Liver (tissue), 9 donors: ENCODE measurements around the gene ZCCHC9. TPM values are rescaled to one million over a fixed set of nuclear protein-coding genes. Genes with fewer than 3 reads are reported as not detected.

Source experiments
- DNase-seq: peaks from one replicate; pipeline ENCODE4 v3.0.0-alpha.2; 2017; ENCODE audit warnings: low spot score
- H3K27ac ChIP-seq, 2 donors: one replicate each; pipeline ENCODE4 v1.7.0; 2013; ENCODE audit warnings: inconsistent platforms in 2 of 2, low read length in 2 of 2, control low read depth in 1 of 2, low read depth in 1 of 2, mild to moderate bottlenecking in 1 of 2
- H3K27me3 ChIP-seq, 4 donors: one replicate each; pipeline versions ENCODE4 v1.6.1 to v1.7.0; 2013; ENCODE audit warnings: low read length in 3 of 4, inconsistent platforms in 1 of 4, mild to moderate bottlenecking in 1 of 4, moderate library complexity in 1 of 4; ENCODE audit not compliant: control insufficient read depth in 4 of 4, insufficient read depth in 4 of 4
- H3K36me3 ChIP-seq, 4 donors: one replicate each; pipeline versions ENCODE4 v1.6.1 to v1.7.0; 2013; ENCODE audit warnings: low read length in 3 of 4, mild to moderate bottlenecking in 3 of 4, low read depth in 1 of 4, moderate library complexity in 1 of 4; ENCODE audit not compliant: control insufficient read depth in 4 of 4, insufficient read depth in 3 of 4
- H3K4me1 ChIP-seq, 4 donors: one replicate each; pipeline versions ENCODE4 v1.6.1 to v1.7.0; 2013; ENCODE audit warnings: low read length in 3 of 4, mild to moderate bottlenecking in 3 of 4, moderate library complexity in 1 of 4; ENCODE audit not compliant: control insufficient read depth in 4 of 4, insufficient read depth in 4 of 4
- H3K4me3 ChIP-seq, 3 donors: one replicate each; pipeline versions ENCODE4 v1.6.1 to v1.7.0; 2013; ENCODE audit warnings: low read length in 3 of 3, control low read depth in 1 of 3, low read depth in 1 of 3, mild to moderate bottlenecking in 1 of 3
- H3K9ac ChIP-seq, 2 donors: one replicate each; pipeline ENCODE4 v1.7.0; 2013; ENCODE audit warnings: low read length in 2 of 2, mild to moderate bottlenecking in 2 of 2, moderate library complexity in 2 of 2, control low read depth in 1 of 2, low read depth in 1 of 2
- H3K9me3 ChIP-seq, 4 donors: one replicate each; pipeline versions ENCODE4 v1.6.1 to v1.7.0; 2013; ENCODE audit warnings: low read length in 3 of 4; ENCODE audit not compliant: control insufficient read depth in 4 of 4
- EGR1 ChIP-seq, 2 donors: IDR thresholded peaks; 2 replicates each; pipeline ENCODE4 v1.6.1; 2016 to 2018; ENCODE audit warnings: antibody characterized with exemption in 2 of 2, low read depth in 2 of 2
- FOXA1 ChIP-seq: IDR thresholded peaks from 2 replicates; pipeline ENCODE4 v1.6.1; 2016; ENCODE audit warnings: antibody characterized with exemption
- FOXA2 ChIP-seq: IDR thresholded peaks from 2 replicates; pipeline ENCODE4 v1.6.1; 2016; ENCODE audit warnings: antibody characterized with exemption
- GABPA ChIP-seq, 2 donors: IDR thresholded peaks in 1 of 2; conservative IDR thresholded peaks in 1 of 2; 2 replicates each; pipeline ENCODE4 v1.6.1; 2016; ENCODE audit warnings: antibody characterized with exemption in 2 of 2, mild to moderate bottlenecking in 1 of 2, moderate library complexity in 1 of 2
- HNF4A ChIP-seq, 2 donors: conservative IDR thresholded peaks; 2 replicates each; pipeline ENCODE4 v1.6.1; 2016; ENCODE audit warnings: antibody characterized with exemption in 2 of 2, mild to moderate bottlenecking in 2 of 2
- HNF4G ChIP-seq: IDR thresholded peaks from 2 replicates; pipeline ENCODE4 v1.6.1; 2016; ENCODE audit warnings: antibody characterized with exemption
- JUND ChIP-seq, 2 donors: IDR thresholded peaks; 2 replicates each; pipeline ENCODE4 v1.6.1; 2016; ENCODE audit warnings: antibody characterized with exemption in 2 of 2
- NR2F2 ChIP-seq: IDR thresholded peaks from 2 replicates; pipeline ENCODE4 v1.6.1; 2016; ENCODE audit warnings: antibody characterized with exemption
- RAD21 ChIP-seq, 2 donors: IDR thresholded peaks; 2 replicates each; pipeline ENCODE4 v1.6.1; 2016; ENCODE audit warnings: antibody characterized with exemption in 2 of 2, mild to moderate bottlenecking in 2 of 2
- RXRA ChIP-seq, 2 donors: IDR thresholded peaks; 2 replicates each; pipeline ENCODE4 v1.6.1; 2017 to 2018; ENCODE audit warnings: antibody characterized with exemption in 2 of 2, mild to moderate bottlenecking in 1 of 2
- SP1 ChIP-seq: IDR thresholded peaks from 2 replicates; pipeline ENCODE4 v1.6.1; 2018; ENCODE audit warnings: antibody characterized with exemption, mild to moderate bottlenecking
- TAF1 ChIP-seq: conservative IDR thresholded peaks from 2 replicates; pipeline ENCODE4 v1.6.1; 2016; ENCODE audit warnings: antibody characterized with exemption, mild to moderate bottlenecking
- YY1 ChIP-seq: IDR thresholded peaks from 2 replicates; pipeline ENCODE4 v1.6.1; 2016; ENCODE audit warnings: antibody characterized with exemption, mild to moderate bottlenecking
- WGBS: extraction: QIAGEN DNeasy Blood & Tissue Kit; methylation state at CpG from one replicate; pipeline ENCODE4 v1.1.7; 2013; 5-methylcytosine and 5-hydroxymethylcytosine counted together
- polyA plus RNA-seq, 2 donors: library from polyadenylated mRNA; stranded (reverse) in 1 of 2; unstranded in 1 of 2; fragments of 200-250 nt in 1 of 2; fragments of >200 nt in 1 of 2; fragmentation: Nextera tagmentation in 1 of 2; extraction: Ambion mirVana in 1 of 2; gene quantifications; one replicate each; pipeline versions ENCODE4 v1.2.1 to v1.2.3, GENCODE V29; 2013 to 2015
- total RNA-seq, 2 donors: library from RNA; depleted of rRNA; stranded (reverse); fragments of >200 nt; gene quantifications; one replicate each; pipeline ENCODE4 v1.2.3, GENCODE V29; 2014
- TF ChIP-seq, protein P1 (sequence below): IDR thresholded peaks from 2 replicates; pipeline ENCODE4 v1.6.1; 2016; ENCODE audit warnings: antibody characterized with exemption
- TF ChIP-seq, protein P2 (sequence below): IDR thresholded peaks from 2 replicates; pipeline ENCODE4 v1.6.1; 2016; ENCODE audit warnings: antibody characterized with exemption, mild to moderate bottlenecking
- TF ChIP-seq, protein P3 (sequence below): IDR thresholded peaks from 2 replicates; pipeline ENCODE4 v1.6.1; 2016; ENCODE audit warnings: antibody characterized with exemption
- TF ChIP-seq, protein P4 (sequence below): fragments of 150-350 bp; IDR thresholded peaks from 2 replicates; pipeline ENCODE4 v1.5.1; 2017; ENCODE audit warnings: improper control_type of control experiment, low read depth, low read length; ENCODE audit not compliant: missing input control
- TF ChIP-seq, protein P5 (sequence below): IDR thresholded peaks from 2 replicates; pipeline ENCODE4 v1.6.1; 2016; ENCODE audit warnings: antibody characterized with exemption
- donor health status: healthy.
- donor health status: healthy.
- donor health status: healthy.
- donor health status: healthy.
- donor health status: healthy.

The ZCCHC9 gene
- total and polyA plus RNA-seq, 4 donors: 13.5 to 19.9 (median 19.0) TPM

DNA sequence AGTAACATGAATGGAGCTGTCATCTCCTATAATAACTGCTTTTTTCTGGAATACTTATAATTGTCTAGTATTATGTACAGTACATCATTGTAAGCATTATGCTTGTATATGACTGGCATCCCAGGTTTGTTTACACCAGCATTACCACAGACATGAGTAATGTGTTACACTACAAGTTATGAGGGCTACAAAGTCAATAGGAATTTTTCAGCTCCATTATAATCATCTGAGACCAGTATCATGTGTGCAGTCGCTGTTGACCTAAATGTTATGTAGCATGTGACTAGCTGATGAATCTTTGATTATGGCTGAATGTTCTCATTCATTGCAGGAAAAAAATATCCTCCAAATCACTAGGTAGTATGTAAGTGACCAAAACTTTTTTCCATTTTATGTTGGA, 2.2 kb downstream of the ZCCHC9 start:
- TF ChIP-seq TAF1 (no peak), EGR1 (IDR thresholded peaks at IDR 0.05; ENCODE audit: low read depth in 2 of 2) (no peak), SP1 (no peak), GABPA (IDR thresholded peaks at IDR 0.05 in 1 of 2, conservative IDR thresholded peaks at IDR 0.05 in 1 of 2) (no peak), YY1 (no peak), NR2F2 (no peak), RAD21 (IDR thresholded peaks at IDR 0.05) (no peak), HNF4A (conservative IDR thresholded peaks at IDR 0.05) (no peak)
- WGBS: 92% methylated on average over 1 of the region's 1 CpG
- Histone ChIP-seq H3K27me3 (no peaks in the 10 kb centered on the region), H3K9ac (no peak overlapping the region), H3K27ac (no peak overlapping the region), H3K9me3 (no peaks in the 10 kb centered on the region), H3K36me3 (peaks cover 0 to 6% (median 2%) of the 10 kb centered on the region in 4 donors), H3K4me1 (peaks cover 4 to 31% (median 24%) of the 10 kb centered on the region in 4 donors), H3K4me3 (no peak overlapping the region)
- no peak for DNase-seq

DNA sequence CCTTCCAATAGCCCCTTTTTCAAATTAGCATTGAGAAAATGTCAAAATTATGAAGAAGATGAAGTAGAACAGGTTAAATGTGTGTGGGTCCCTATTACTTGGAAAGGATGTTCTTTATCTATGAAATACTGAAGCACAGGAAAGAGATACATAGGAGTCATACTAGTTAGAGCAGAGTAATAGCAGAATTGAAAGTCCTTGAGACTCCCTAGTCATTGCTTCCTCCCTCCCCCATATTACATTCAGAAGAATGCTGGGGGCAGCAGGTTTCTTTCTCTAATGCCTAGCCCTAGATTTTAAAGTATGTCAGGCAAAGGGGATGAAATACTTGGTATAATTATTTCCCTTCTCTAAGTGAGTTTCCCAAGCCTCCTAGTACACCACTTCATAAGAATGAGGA, 4.4 kb downstream of the ZCCHC9 start:
- Histone ChIP-seq H3K4me3 (no peak overlapping the region), H3K36me3 (peaks cover 0 to 7% (median 5%) of the 10 kb centered on the region in 4 donors), H3K27ac (no peak overlapping the region), H3K4me1 (peaks cover 1 to 19% (median 14%) of the 10 kb centered on the region in 4 donors), H3K9ac (no peak overlapping the region), H3K27me3 (no peaks in the 10 kb centered on the region), H3K9me3 (no peaks in the 10 kb centered on the region)
- TF ChIP-seq, protein P1, sequence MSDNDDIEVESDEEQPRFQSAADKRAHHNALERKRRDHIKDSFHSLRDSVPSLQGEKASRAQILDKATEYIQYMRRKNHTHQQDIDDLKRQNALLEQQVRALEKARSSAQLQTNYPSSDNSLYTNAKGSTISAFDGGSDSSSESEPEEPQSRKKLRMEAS: no peak
- TF ChIP-seq EGR1 (IDR thresholded peaks at IDR 0.05; ENCODE audit: low read depth in 2 of 2) (no peak), RXRA (IDR thresholded peaks at IDR 0.05) (no peak), FOXA1 (no peak)
- no peak for DNase-seq

DNA sequence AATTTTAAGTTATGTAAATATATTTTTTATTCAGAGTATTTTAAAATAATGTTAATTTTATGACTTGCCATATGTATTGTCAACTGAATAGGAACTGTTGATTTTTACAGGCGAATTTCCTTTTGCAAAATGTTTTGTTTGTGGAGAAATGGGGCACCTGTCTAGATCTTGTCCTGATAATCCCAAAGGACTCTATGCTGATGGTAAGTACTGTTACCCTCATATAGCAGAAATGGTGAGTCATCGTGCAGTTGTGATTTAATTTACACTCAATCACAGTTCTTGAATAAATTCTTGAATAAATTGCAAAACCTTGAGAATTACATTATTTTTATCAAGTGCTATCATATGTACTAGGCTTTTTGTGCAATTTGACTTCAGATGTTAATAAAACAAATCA, 7.4 kb downstream of the ZCCHC9 start:
- Histone ChIP-seq H3K4me3 (no peak overlapping the region), H3K27me3 (no peaks in the 10 kb centered on the region), H3K9me3 (no peaks in the 10 kb centered on the region), H3K36me3 (peaks cover 0 to 27% (median 20%) of the 10 kb centered on the region in 4 donors), H3K4me1 (peaks cover 5 to 16% (median 8%) of the 10 kb centered on the region in 4 donors), H3K27ac (no peak overlapping the region), H3K9ac (no peak overlapping the region)
- 96% methylated on average over 2 of the region's 2 CpGs for WGBS
- DNase-seq: no peak
- TF ChIP-seq FOXA2 (no peak), JUND (IDR thresholded peaks at IDR 0.05) (no peak), NR2F2 (no peak), HNF4G (no peak), RXRA (IDR thresholded peaks at IDR 0.05) (no peak), SP1 (no peak), RAD21 (IDR thresholded peaks at IDR 0.05) (no peak), HNF4A (conservative IDR thresholded peaks at IDR 0.05) (no peak), TAF1 (no peak), EGR1 (IDR thresholded peaks at IDR 0.05; ENCODE audit: low read depth in 2 of 2) (no peak)
- TF ChIP-seq, protein P2, sequence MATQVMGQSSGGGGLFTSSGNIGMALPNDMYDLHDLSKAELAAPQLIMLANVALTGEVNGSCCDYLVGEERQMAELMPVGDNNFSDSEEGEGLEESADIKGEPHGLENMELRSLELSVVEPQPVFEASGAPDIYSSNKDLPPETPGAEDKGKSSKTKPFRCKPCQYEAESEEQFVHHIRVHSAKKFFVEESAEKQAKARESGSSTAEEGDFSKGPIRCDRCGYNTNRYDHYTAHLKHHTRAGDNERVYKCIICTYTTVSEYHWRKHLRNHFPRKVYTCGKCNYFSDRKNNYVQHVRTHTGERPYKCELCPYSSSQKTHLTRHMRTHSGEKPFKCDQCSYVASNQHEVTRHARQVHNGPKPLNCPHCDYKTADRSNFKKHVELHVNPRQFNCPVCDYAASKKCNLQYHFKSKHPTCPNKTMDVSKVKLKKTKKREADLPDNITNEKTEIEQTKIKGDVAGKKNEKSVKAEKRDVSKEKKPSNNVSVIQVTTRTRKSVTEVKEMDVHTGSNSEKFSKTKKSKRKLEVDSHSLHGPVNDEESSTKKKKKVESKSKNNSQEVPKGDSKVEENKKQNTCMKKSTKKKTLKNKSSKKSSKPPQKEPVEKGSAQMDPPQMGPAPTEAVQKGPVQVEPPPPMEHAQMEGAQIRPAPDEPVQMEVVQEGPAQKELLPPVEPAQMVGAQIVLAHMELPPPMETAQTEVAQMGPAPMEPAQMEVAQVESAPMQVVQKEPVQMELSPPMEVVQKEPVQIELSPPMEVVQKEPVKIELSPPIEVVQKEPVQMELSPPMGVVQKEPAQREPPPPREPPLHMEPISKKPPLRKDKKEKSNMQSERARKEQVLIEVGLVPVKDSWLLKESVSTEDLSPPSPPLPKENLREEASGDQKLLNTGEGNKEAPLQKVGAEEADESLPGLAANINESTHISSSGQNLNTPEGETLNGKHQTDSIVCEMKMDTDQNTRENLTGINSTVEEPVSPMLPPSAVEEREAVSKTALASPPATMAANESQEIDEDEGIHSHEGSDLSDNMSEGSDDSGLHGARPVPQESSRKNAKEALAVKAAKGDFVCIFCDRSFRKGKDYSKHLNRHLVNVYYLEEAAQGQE: no peak
- TF ChIP-seq, protein P3, sequence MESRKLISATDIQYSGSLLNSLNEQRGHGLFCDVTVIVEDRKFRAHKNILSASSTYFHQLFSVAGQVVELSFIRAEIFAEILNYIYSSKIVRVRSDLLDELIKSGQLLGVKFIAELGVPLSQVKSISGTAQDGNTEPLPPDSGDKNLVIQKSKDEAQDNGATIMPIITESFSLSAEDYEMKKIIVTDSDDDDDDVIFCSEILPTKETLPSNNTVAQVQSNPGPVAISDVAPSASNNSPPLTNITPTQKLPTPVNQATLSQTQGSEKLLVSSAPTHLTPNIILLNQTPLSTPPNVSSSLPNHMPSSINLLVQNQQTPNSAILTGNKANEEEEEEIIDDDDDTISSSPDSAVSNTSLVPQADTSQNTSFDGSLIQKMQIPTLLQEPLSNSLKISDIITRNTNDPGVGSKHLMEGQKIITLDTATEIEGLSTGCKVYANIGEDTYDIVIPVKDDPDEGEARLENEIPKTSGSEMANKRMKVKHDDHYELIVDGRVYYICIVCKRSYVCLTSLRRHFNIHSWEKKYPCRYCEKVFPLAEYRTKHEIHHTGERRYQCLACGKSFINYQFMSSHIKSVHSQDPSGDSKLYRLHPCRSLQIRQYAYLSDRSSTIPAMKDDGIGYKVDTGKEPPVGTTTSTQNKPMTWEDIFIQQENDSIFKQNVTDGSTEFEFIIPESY: no peak
- TF ChIP-seq, protein P4, sequence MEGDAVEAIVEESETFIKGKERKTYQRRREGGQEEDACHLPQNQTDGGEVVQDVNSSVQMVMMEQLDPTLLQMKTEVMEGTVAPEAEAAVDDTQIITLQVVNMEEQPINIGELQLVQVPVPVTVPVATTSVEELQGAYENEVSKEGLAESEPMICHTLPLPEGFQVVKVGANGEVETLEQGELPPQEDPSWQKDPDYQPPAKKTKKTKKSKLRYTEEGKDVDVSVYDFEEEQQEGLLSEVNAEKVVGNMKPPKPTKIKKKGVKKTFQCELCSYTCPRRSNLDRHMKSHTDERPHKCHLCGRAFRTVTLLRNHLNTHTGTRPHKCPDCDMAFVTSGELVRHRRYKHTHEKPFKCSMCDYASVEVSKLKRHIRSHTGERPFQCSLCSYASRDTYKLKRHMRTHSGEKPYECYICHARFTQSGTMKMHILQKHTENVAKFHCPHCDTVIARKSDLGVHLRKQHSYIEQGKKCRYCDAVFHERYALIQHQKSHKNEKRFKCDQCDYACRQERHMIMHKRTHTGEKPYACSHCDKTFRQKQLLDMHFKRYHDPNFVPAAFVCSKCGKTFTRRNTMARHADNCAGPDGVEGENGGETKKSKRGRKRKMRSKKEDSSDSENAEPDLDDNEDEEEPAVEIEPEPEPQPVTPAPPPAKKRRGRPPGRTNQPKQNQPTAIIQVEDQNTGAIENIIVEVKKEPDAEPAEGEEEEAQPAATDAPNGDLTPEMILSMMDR: no peak
- TF ChIP-seq, protein P5, sequence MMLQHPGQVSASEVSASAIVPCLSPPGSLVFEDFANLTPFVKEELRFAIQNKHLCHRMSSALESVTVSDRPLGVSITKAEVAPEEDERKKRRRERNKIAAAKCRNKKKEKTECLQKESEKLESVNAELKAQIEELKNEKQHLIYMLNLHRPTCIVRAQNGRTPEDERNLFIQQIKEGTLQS: no peak
